ENCODE data around the gene HPCAL1. TPM values are rescaled to one million over a fixed set of nuclear protein-coding genes. Genes with fewer than 3 reads are reported as not detected.
A peak's percentile ranks its signal among the peaks of the same experiment; 100 is the strongest.

Gene HPCAL1
- total and polyA plus RNA-seq, 11 donors: 18.9 to 63.2 (median 40.5) TPM

DNA sequence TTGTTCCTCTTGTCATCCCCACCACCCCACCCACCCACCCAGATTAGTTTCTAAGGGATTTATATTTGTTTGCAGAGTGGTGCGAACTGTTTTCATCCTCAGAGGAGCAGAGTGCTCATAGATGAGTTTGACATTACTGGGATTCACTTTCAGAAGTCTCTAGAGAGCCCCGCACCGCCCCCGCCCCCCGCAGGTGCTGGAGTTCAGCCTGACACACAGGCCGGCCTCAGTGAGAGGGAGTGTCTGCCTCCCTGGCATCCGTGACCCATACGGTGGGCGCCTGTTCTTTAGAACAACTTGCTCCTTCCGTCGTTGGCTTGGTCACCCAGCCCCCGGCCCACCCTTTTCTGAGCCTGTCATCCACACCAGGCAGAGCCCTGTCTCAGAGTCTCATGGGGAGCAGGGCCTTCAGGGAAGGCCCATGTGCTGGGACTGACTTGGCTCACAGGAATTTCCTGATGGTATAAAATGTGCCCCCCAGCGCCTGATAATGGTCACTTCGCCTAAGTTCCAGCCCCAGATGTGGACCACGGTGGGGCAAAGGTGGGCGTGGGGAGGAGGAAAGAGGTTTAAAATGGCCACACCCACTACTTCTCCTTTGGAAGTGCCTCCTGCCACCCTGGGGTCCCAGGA is 44.3 kb downstream of the HPCAL1 start:
- DNase-seq (no peak), ATAC-seq (no peak)
- WGBS, 4 donors: 76 to 85% (median 83%) methylated on average over 14 to 16 of the region's 16 CpGs
- H3K36me3 ChIP-seq: no peaks in the 10 kb centered on the region
- intact Hi-C loops (cut with DNase I): loop anchor here in 1 of 10 donors (5.0 kb wide), 1 partner anchor 35 kb away; no protein-coding TSS in a partner anchor
- H3K4me3 ChIP-seq: no peak overlapping the region
- H3K27me3 ChIP-seq: no peaks in the 10 kb centered on the region
- peaks cover 0 to 81% (median 16%) of the 10 kb centered on the region in 12 donors for H3K4me1 ChIP-seq
- no peaks in the 10 kb centered on the region for H3K9me3 ChIP-seq
- TF ChIP-seq CTCF (IDR thresholded peaks at IDR 0.05) (no peak), POLR2A (IDR thresholded peaks at IDR 0.05) (no peak)
- peak overlapping the region in 3 of 12 donors; percentile 8 to 37 (median 34) for H3K27ac ChIP-seq

GRCh38 chr2:10347562-10347948 is 44.9 kb downstream of the HPCAL1 start:
- no peak overlapping the region for H3K4me3 ChIP-seq
- no peaks in the 10 kb centered on the region for H3K36me3 ChIP-seq
- intact Hi-C loops (cut with DNase I): loop anchor here in 1 of 10 donors (5.0 kb wide), 1 partner anchor 35 kb away; no protein-coding TSS in a partner anchor
- no peaks in the 10 kb centered on the region for H3K27me3 ChIP-seq
- H3K9me3 ChIP-seq: no peaks in the 10 kb centered on the region
- H3K27ac ChIP-seq: peak overlapping the region in 3 of 12 donors; percentile 8 to 37 (median 34)
- 78 to 84% (median 80%) methylated on average over 7 of the region's 7 CpGs for WGBS, 4 donors
- TF ChIP-seq POLR2A (IDR thresholded peaks at IDR 0.05) (no peak), CTCF (IDR thresholded peaks at IDR 0.05) (no peak)
- DNase-seq: no peak
- peaks cover 0 to 86% (median 16%) of the 10 kb centered on the region in 12 donors for H3K4me1 ChIP-seq
- no peak for ATAC-seq

DNA sequence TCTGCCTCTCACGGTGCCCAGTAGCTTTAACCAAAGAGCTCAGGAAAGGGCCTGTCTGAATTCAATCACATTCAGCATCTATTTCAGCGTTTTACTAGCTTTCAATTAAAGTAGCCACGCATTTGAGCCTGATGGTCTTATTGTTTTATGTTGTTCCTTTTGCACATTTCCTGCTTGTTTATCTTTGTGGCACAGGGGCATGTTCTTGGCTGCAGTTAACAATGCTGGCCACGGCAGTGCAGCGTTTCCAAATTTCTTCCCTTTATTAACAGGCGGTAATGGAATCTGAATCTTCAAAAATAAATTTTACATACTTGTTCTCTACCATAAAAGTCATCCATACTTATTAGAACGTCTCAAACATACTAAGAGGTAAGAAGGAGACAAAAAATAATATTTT is 46.2 kb downstream of the HPCAL1 start:
- H3K27ac ChIP-seq: no peak overlapping the region

More for the DNA sequence above, 46.2 kb downstream of the HPCAL1 start:
- ATAC-seq (no peak), DNase-seq (no peak)
- H3K9me3 ChIP-seq: no peaks in the 10 kb centered on the region
- no peak overlapping the region for H3K4me3 ChIP-seq
- intact Hi-C loops (cut with DNase I): loop anchor here in 1 of 10 donors (5.0 kb wide), 1 partner anchor 33 kb away; no protein-coding TSS in a partner anchor
- no peaks in the 10 kb centered on the region for H3K36me3 ChIP-seq
- TF ChIP-seq CTCF (IDR thresholded peaks at IDR 0.05) (no peak), POLR2A (IDR thresholded peaks at IDR 0.05) (no peak)
- peaks cover 0 to 83% (median 16%) of the 10 kb centered on the region in 12 donors for H3K4me1 ChIP-seq
- no peaks in the 10 kb centered on the region for H3K27me3 ChIP-seq
- WGBS, 4 donors: 60 to 75% (median 71%) methylated on average over 7 of the region's 7 CpGs
